ENCODE measurements around the gene ATP6V0B. TPM values are rescaled to one million over a fixed set of nuclear protein-coding genes. Genes with fewer than 3 reads are reported as not detected.
A peak's percentile ranks its signal among the peaks of the same experiment; 100 is the strongest.

Gene ATP6V0B
- total RNA-seq, 1 donor from 2014 or later, result 79.4 TPM

- ATAC-seq (no peak), DNase-seq (ENCODE audit: low spot score) (no peak)
- intact Hi-C loops (cut with DNase I), result no loop called here
Observed at GRCh38 chr1:43994794-43995790, 20.3 kb downstream of the ATP6V0B start.

- intact Hi-C loops (cut with DNase I), result no loop called here
- no peak for DNase-seq (ENCODE audit: low spot score)
Observed at GRCh38 chr1:43995984-43996732, 21.4 kb downstream of the ATP6V0B start.

GRCh38 chr1:43996733-43997115, 22.0 kb downstream of the ATP6V0B start:
- intact Hi-C loops (cut with DNase I), result no loop called here
- no peak for DNase-seq (ENCODE audit: low spot score)
- ATAC-seq, result no peak

More at GRCh38 chr1:43995984-43996732, 21.4 kb downstream of the ATP6V0B start:
- ATAC-seq, result no peak

- intact Hi-C loops (cut with DNase I), result no loop called here
- no peak for DNase-seq (ENCODE audit: low spot score)
- ATAC-seq, result no peak
Observed at GRCh38 chr1:43997295-43997999, 22.7 kb downstream of the ATP6V0B start.

GRCh38 chr1:43998000-43998378, 23.2 kb downstream of the ATP6V0B start:
- DNase-seq (ENCODE audit: low spot score), result no peak
- ATAC-seq, result no peak
- intact Hi-C loops (cut with DNase I), result no loop called here

- ATAC-seq (no peak), DNase-seq (ENCODE audit: low spot score) (no peak)
- intact Hi-C loops (cut with DNase I), result no loop called here
Observed at GRCh38 chr1:43999455-43999854, 24.7 kb downstream of the ATP6V0B start.

GRCh38 chr1:44000122-44000665, 25.4 kb downstream of the ATP6V0B start:
- DNase-seq (ENCODE audit: low spot score) (no peak), ATAC-seq (no peak)
- intact Hi-C loops (cut with DNase I), result loop anchor here (5.0 kb wide), 1 partner anchor 42 kb away; no protein-coding TSS in a partner anchor

GRCh38 chr1:44002165-44002564, 27.4 kb downstream of the ATP6V0B start:
- intact Hi-C loops (cut with DNase I), result loop anchor here (5.0 kb wide), 1 partner anchor 40 kb away; no protein-coding TSS in a partner anchor
- no peak for DNase-seq (ENCODE audit: low spot score)
- ATAC-seq, result no peak

GRCh38 chr1:44002606-44003157, 27.9 kb downstream of the ATP6V0B start:
- ATAC-seq (no peak), DNase-seq (ENCODE audit: low spot score) (no peak)
- intact Hi-C loops (cut with DNase I), result loop anchor here (5.0 kb wide), 1 partner anchor 40 kb away; no protein-coding TSS in a partner anchor

GRCh38 chr1:44008259-44008658, 33.5 kb downstream of the ATP6V0B start:
- ATAC-seq, result no peak
- no peak for DNase-seq (ENCODE audit: low spot score)
- intact Hi-C loops (cut with DNase I), result no loop called here

GRCh38 chr1:44010935-44011471, 36.2 kb downstream of the ATP6V0B start:
- ATAC-seq (peak; percentile 40), DNase-seq (ENCODE audit: low spot score) (no peak)
- intact Hi-C loops (cut with DNase I), result no loop called here

- DNase-seq (ENCODE audit: low spot score), result no peak
- no peak for ATAC-seq
- intact Hi-C loops (cut with DNase I), result no loop called here
Observed at GRCh38 chr1:44012404-44012803, 37.6 kb downstream of the ATP6V0B start.

- DNase-seq (ENCODE audit: low spot score), result no peak
Observed at GRCh38 chr1:44012941-44013609, 38.3 kb downstream of the ATP6V0B start.

GRCh38 chr1:44013949-44014348, 39.2 kb downstream of the ATP6V0B start:
- intact Hi-C loops (cut with DNase I), result no loop called here

More at GRCh38 chr1:44012941-44013609, 38.3 kb downstream of the ATP6V0B start:
- intact Hi-C loops (cut with DNase I), result no loop called here
- ATAC-seq, result no peak

GRCh38 chr1:44014365-44015104, 39.8 kb downstream of the ATP6V0B start:
- ATAC-seq, result no peak
- intact Hi-C loops (cut with DNase I), result no loop called here
- no peak for DNase-seq (ENCODE audit: low spot score)

More at GRCh38 chr1:44013949-44014348, 39.2 kb downstream of the ATP6V0B start:
- ATAC-seq (no peak), DNase-seq (ENCODE audit: low spot score) (no peak)

- no peak for DNase-seq (ENCODE audit: low spot score)
- intact Hi-C loops (cut with DNase I), result no loop called here
- ATAC-seq, result peak; percentile 52
Observed at GRCh38 chr1:44015206-44015605, 40.4 kb downstream of the ATP6V0B start.

Measured in sciatic nerve (tissue), 2 donors.